NCI-H1694 treated with DMSO at 0.1 percent for 48 hours (cell line): Measurements from ENCODE around the gene PCDHA10.
"Not testable (repeated sequence)": the region's sequence is repeated elsewhere in the genome, so short reads cannot be mapped to it uniquely, and the experiment has no call there.

Experiments used
- DNase-seq: peaks from one replicate; lab custom pipeline; 2025; lab: John Stamatoyannopoulos, UW

PCDHA10 gene

GRCh38 chr5:140840978-140841962 lies 14.4 kb upstream of the PCDHA10 start, which contains the start of gene PCDHA8:
Gene PCDHA8, plus strand, starts transcription at chr5:140841187. Its CDS starts 135 bp downstream, at chr5:140841322.
- DNase-seq: peak; percentile 56

- DNase-seq: no peak
Observed at GRCh38 chr5:140842798-140843733, 12.6 kb upstream of the PCDHA10 start.

GRCh38 chr5:140848139-140849102 lies 7.3 kb upstream of the PCDHA10 start, which contains the start of gene PCDHA9:
Gene PCDHA9, plus strand, starts transcription at chr5:140848382. Its CDS starts 114 bp downstream, at chr5:140848496.
- not testable (repeated sequence) for DNase-seq

- DNase-seq: not testable (repeated sequence)
Observed at GRCh38 chr5:140849831-140850634, 5.7 kb upstream of the PCDHA10 start.

- no peak for DNase-seq
Observed at GRCh38 chr5:140857177-140857986, 1.7 kb downstream of the PCDHA10 start.

- DNase-seq: no peak
Observed at GRCh38 chr5:140857987-140858240, 2.2 kb downstream of the PCDHA10 start.

GRCh38 chr5:140862441-140863295 lies 7.0 kb downstream of the PCDHA10 start:
- no peak for DNase-seq

- DNase-seq: peak; percentile 84
Observed at GRCh38 chr5:140868721-140869554, 13.2 kb downstream of the PCDHA10 start, which contains the start of gene PCDHA11. Gene PCDHA11, plus strand, starts transcription at chr5:140868957. Its CDS starts 147 bp downstream, at chr5:140869104.

- DNase-seq: peak; percentile 64
Observed at GRCh38 chr5:140869555-140869886, 13.8 kb downstream of the PCDHA10 start.

- no peak for DNase-seq
Observed at GRCh38 chr5:140870221-140871201, 14.8 kb downstream of the PCDHA10 start.

GRCh38 chr5:140875085-140876065 lies 19.7 kb downstream of the PCDHA10 start, which contains the start of gene PCDHA12:
Gene PCDHA12, plus strand, starts transcription at chr5:140875308. Its CDS starts 165 bp downstream, at chr5:140875473.
- no peak for DNase-seq

- not testable (repeated sequence) for DNase-seq
Observed at GRCh38 chr5:140876541-140877261, 21.0 kb downstream of the PCDHA10 start.

GRCh38 chr5:140877262-140877581 lies 21.5 kb downstream of the PCDHA10 start:
- no peak for DNase-seq

GRCh38 chr5:140881889-140882590 lies 26.3 kb downstream of the PCDHA10 start, which contains the start of gene PCDHA13:
Gene PCDHA13, plus strand, starts transcription at chr5:140882124. Its CDS starts 145 bp downstream, at chr5:140882269.
- no peak for DNase-seq
